Measurements from ENCODE around the gene TRIP10. TPM values are rescaled to one million over a fixed set of nuclear protein-coding genes. Genes with fewer than 3 reads are reported as not detected.

TRIP10 gene, protein sequence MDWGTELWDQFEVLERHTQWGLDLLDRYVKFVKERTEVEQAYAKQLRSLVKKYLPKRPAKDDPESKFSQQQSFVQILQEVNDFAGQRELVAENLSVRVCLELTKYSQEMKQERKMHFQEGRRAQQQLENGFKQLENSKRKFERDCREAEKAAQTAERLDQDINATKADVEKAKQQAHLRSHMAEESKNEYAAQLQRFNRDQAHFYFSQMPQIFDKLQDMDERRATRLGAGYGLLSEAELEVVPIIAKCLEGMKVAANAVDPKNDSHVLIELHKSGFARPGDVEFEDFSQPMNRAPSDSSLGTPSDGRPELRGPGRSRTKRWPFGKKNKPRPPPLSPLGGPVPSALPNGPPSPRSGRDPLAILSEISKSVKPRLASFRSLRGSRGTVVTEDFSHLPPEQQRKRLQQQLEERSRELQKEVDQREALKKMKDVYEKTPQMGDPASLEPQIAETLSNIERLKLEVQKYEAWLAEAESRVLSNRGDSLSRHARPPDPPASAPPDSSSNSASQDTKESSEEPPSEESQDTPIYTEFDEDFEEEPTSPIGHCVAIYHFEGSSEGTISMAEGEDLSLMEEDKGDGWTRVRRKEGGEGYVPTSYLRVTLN
- 10 to 100 TPM; 48.9 to 65.8 (median 58.8) TPM for total RNA-seq

DNA sequence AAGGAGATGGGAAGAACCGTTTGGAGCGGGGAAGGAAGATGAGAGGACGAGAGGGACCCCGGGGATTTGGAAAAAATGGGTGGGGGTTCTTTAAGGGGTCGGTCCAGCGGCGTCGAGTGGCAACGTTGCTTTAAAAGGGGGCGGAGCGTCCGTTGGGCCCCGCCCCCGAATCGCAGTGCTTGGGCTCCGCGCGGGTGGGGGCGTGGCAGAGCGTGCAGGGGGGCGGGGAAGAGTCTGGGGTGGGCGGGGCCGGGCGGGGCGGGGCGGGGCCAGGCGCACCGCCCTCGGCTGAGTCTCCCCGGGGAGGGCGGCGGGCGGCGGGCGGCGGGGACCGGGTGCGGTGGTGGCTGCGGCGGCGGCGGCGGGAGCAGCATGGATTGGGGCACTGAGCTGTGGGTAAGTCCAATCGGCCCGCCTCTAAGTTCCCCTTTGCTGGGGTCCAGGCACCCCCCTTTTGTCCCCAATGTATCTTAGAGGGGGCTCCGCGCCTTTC is at the start of gene TRIP10:
Gene TRIP10, plus strand, starts transcription at position 291 of the 493 bp plus-strand sequence. Its CDS starts 82 bp downstream, at position 373.
- TF ChIP-seq POLR2A (IDR thresholded peaks at IDR 0.05), result peak in 1 of 2 donors; percentile 49
- TF ChIP-seq, protein P1, sequence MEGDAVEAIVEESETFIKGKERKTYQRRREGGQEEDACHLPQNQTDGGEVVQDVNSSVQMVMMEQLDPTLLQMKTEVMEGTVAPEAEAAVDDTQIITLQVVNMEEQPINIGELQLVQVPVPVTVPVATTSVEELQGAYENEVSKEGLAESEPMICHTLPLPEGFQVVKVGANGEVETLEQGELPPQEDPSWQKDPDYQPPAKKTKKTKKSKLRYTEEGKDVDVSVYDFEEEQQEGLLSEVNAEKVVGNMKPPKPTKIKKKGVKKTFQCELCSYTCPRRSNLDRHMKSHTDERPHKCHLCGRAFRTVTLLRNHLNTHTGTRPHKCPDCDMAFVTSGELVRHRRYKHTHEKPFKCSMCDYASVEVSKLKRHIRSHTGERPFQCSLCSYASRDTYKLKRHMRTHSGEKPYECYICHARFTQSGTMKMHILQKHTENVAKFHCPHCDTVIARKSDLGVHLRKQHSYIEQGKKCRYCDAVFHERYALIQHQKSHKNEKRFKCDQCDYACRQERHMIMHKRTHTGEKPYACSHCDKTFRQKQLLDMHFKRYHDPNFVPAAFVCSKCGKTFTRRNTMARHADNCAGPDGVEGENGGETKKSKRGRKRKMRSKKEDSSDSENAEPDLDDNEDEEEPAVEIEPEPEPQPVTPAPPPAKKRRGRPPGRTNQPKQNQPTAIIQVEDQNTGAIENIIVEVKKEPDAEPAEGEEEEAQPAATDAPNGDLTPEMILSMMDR (IDR thresholded peaks at IDR 0.05), result no peak

DNA sequence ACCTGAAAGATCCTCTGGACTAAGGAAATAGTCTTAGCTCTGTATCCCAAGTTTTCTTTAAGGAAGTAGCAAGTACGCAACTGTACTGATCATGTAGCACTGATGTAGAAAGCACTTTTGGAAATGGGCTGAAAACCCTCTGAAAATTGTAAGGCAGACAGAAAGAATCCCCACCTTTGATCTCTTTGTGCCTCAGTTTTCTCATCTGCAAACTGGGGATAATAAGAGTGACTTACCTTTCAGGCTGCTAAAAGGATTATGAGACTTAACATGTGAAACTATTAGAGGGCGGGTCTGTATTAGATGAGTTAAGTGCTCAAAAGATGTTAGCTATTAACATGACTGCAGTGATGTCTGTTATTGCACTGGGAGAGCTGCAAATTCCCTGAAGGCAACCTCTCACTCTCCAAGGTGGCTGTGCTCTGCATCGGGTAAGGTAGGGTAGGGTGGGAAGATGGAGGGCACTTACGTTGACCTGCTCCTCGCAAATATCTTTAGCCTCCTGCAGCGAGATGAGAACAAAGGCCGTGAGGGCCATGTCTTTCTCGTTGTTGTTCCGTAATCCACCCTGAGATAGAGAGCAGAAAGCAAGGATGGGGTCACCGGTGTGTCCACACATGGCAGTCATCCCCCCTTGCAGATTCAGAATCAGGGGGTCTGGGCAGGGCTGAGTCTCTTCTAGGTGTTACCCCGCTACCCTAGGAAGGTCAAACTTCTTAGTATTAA is 49.2 kb upstream of the TRIP10 start:
- no peak overlapping the region for H3K27ac ChIP-seq
- no peaks in the 10 kb centered on the region for H3K9me3 ChIP-seq
- TF ChIP-seq POLR2A (IDR thresholded peaks at IDR 0.05), result no peak
- TF ChIP-seq, protein P1 (IDR thresholded peaks at IDR 0.05), result no peak
- DNase-seq, result no peak
- intact Hi-C loops (cut with DNase I), result no loop called here
- WGBS, 2 donors, result 78 to 80% methylated on average over 11 of the region's 11 CpGs
- no peak overlapping the region for H3K4me3 ChIP-seq (replicated peaks in 1 of 3)
- H3K27me3 ChIP-seq, result no peaks in the 10 kb centered on the region
- H3K4me1 ChIP-seq, result no peaks in the 10 kb centered on the region
- no peaks in the 10 kb centered on the region for H3K36me3 ChIP-seq

More for the DNA sequence above, at the start of gene TRIP10:
- Histone ChIP-seq H3K27me3 (no peaks in the 10 kb centered on the region), H3K36me3 (peaks cover 4 to 6% of the 10 kb centered on the region in 2 donors), H3K4me3 (replicated peaks in 1 of 3) (peak within 1 kb of the TSS; percentile 43 to 90 (median 86)), H3K9me3 (no peaks in the 10 kb centered on the region), H3K27ac (peak within 1 kb of the TSS; percentile 85 to 93 (median 93)), H3K4me1 (peaks cover 47 to 48% of the 10 kb centered on the region in 2 donors)
- DNase-seq, result peak; percentile 84 to 87
- WGBS, 2 donors, result 0 to 1% methylated on average over 17 to 19 of the region's 47 CpGs
- intact Hi-C loops (cut with DNase I), result loop anchor here (5.0 to 10.0 kb wide), 2 partner anchors 107 to 125 kb away; no protein-coding TSS in a partner anchor

DNA sequence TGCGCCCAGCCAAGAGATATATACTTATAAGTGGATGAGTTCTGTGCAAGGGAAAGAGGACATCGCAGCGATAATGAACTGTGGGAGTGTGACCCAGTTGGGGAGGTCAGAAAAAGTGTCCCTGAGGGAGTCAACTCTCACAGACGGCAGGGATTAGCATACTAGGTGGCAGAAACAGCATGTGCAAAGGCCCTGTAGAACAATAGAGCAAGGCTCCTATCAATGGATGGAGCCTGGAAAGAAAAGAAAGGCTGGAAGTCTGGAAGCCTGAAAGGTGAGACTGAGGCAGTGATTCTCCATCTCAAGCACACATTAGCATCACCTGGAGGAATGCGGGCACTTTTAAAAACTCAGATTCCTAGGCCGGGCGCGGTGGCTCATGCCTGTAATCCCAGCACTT is 48.1 kb upstream of the TRIP10 start:
- Histone ChIP-seq H3K9me3 (no peaks in the 10 kb centered on the region), H3K4me3 (replicated peaks in 1 of 3) (no peak overlapping the region), H3K27me3 (no peaks in the 10 kb centered on the region), H3K36me3 (no peaks in the 10 kb centered on the region), H3K4me1 (no peaks in the 10 kb centered on the region), H3K27ac (no peak overlapping the region)
- 86 to 96% methylated on average over 8 of the region's 8 CpGs for WGBS, 2 donors
- TF ChIP-seq, protein P1 (IDR thresholded peaks at IDR 0.05), result no peak
- TF ChIP-seq POLR2A (IDR thresholded peaks at IDR 0.05), result no peak
- intact Hi-C loops (cut with DNase I), result no loop called here
- no peak for DNase-seq

- TF ChIP-seq POLR2A (IDR thresholded peaks at IDR 0.05), result no peak
- TF ChIP-seq, protein P1 (IDR thresholded peaks at IDR 0.05), result no peak
- WGBS, 2 donors, result 81 to 82% methylated on average over 7 to 10 of the region's 10 CpGs
- Histone ChIP-seq H3K27ac (no peak overlapping the region), H3K9me3 (no peaks in the 10 kb centered on the region), H3K36me3 (no peaks in the 10 kb centered on the region), H3K4me1 (no peaks in the 10 kb centered on the region), H3K4me3 (replicated peaks in 1 of 3) (no peak overlapping the region), H3K27me3 (no peaks in the 10 kb centered on the region)
- DNase-seq, result no peak
- intact Hi-C loops (cut with DNase I), result no loop called here
Observed at GRCh38 chr19:6692027-6692426, 47.5 kb upstream of the TRIP10 start.

Measured in thyroid gland (tissue), 4 donors.